HG02610 (cell line): Measurements from ENCODE around the gene AGAP3.

Experiments used
- ATAC-seq: cut with Tn5 transposase; IDR thresholded peaks from one replicate; pipeline ENCODE4 v1.9.1; 2021; ENCODE audit warnings: mild to moderate bottlenecking, moderate library complexity; ENCODE audit not compliant: unreplicated experiment

Gene AGAP3

GRCh38 chr7:151134743-151135524 is 48.7 kb downstream of the AGAP3 start:
- ATAC-seq = no peak

- ATAC-seq = no peak
Observed at GRCh38 chr7:151135525-151135845, 49.2 kb downstream of the AGAP3 start.

GRCh38 chr7:151135866-151136843 is 49.9 kb downstream of the AGAP3 start:
- no peak for ATAC-seq

GRCh38 chr7:151137076-151137675 is 50.9 kb downstream of the AGAP3 start:
- ATAC-seq = no peak

GRCh38 chr7:151137791-151138152 is 51.5 kb downstream of the AGAP3 start:
- no peak for ATAC-seq

- no peak for ATAC-seq
Observed at GRCh38 chr7:151138153-151138851, 52.0 kb downstream of the AGAP3 start.

GRCh38 chr7:151139071-151139790 is 53.0 kb downstream of the AGAP3 start:
- ATAC-seq = no peak

GRCh38 chr7:151139791-151140190 is 53.5 kb downstream of the AGAP3 start:
- no peak for ATAC-seq

- no peak for ATAC-seq
Observed at GRCh38 chr7:151140826-151141225, 54.6 kb downstream of the AGAP3 start.

- no peak for ATAC-seq
Observed at GRCh38 chr7:151141311-151141854, 55.1 kb downstream of the AGAP3 start.

- no peak for ATAC-seq
Observed at GRCh38 chr7:151141855-151142685, 55.8 kb downstream of the AGAP3 start.

GRCh38 chr7:151142686-151143040 is 56.4 kb downstream of the AGAP3 start:
- ATAC-seq = no peak

GRCh38 chr7:151143261-151144015 is 57.2 kb downstream of the AGAP3 start:
- no peak for ATAC-seq

GRCh38 chr7:151144387-151144786 is 58.1 kb downstream of the AGAP3 start:
- no peak for ATAC-seq

- no peak for ATAC-seq
Observed at GRCh38 chr7:151146761-151147160, 60.5 kb downstream of the AGAP3 start.

- ATAC-seq = no peak
Observed at GRCh38 chr7:151148319-151149259, 62.3 kb downstream of the AGAP3 start.

- no peak for ATAC-seq
Observed at GRCh38 chr7:151150388-151150787, 64.1 kb downstream of the AGAP3 start.
